Rectal smooth muscle tissue (tissue), 1 donor: ENCODE data around the gene LENEP.
"Not testable (repeated sequence)": the region's sequence is repeated elsewhere in the genome, so short reads cannot be mapped to it uniquely, and the experiment has no call there.

Experiments used
- H3K27ac ChIP-seq: one replicate; pipeline ENCODE4 v1.7.0; 2013; ENCODE audit warnings: low read depth, low read length, inconsistent platforms
- H3K27me3 ChIP-seq: one replicate; pipeline ENCODE4 v1.7.0; 2013; ENCODE audit warnings: low read length; ENCODE audit not compliant: control insufficient read depth, insufficient read depth
- H3K36me3 ChIP-seq: one replicate; pipeline ENCODE4 v1.7.0; 2013; ENCODE audit warnings: low read length; ENCODE audit not compliant: control insufficient read depth, insufficient read depth
- H3K4me1 ChIP-seq: one replicate; pipeline ENCODE4 v1.7.0; 2013; ENCODE audit warnings: low read length; ENCODE audit not compliant: control insufficient read depth, insufficient read depth
- H3K4me3 ChIP-seq: one replicate; pipeline ENCODE4 v1.7.0; 2013; ENCODE audit warnings: low read length
- H3K9ac ChIP-seq: one replicate; pipeline ENCODE4 v1.7.0; 2013; ENCODE audit warnings: low read length

Gene LENEP

GRCh38 chr1:154972517-154973343 is 20.7 kb upstream of the LENEP start:
- Histone ChIP-seq H3K36me3 (peaks cover 9% of the 10 kb centered on the region), H3K27me3 (no peaks in the 10 kb centered on the region), H3K9ac (peak overlapping the region; percentile 51), H3K4me3 (peak overlapping the region; percentile 88), H3K27ac (peak overlapping the region; percentile 98), H3K4me1 (peaks cover 28% of the 10 kb centered on the region)

GRCh38 chr1:154973344-154974101 is 19.9 kb upstream of the LENEP start:
- Histone ChIP-seq H3K4me1 (peaks cover 28% of the 10 kb centered on the region), H3K27ac (peak overlapping the region; percentile 98), H3K36me3 (peaks cover 2% of the 10 kb centered on the region), H3K27me3 (no peaks in the 10 kb centered on the region), H3K4me3 (peak overlapping the region; percentile 88), H3K9ac (peak overlapping the region; percentile 92)

- Histone ChIP-seq H3K4me3 (peak within 1 kb of the TSS; percentile 88), H3K27me3 (no peaks in the 10 kb centered on the region), H3K36me3 (peaks cover 2% of the 10 kb centered on the region), H3K27ac (peak within 1 kb of the TSS; percentile 98), H3K4me1 (peaks cover 28% of the 10 kb centered on the region), H3K9ac (peak within 1 kb of the TSS; percentile 92)
Observed at GRCh38 chr1:154974102-154974807, 19.1 kb upstream of the LENEP start, which contains the start of gene CKS1B. Gene CKS1B, plus strand, starts transcription at chr1:154974681. Its CDS starts 65 bp downstream, at chr1:154974746.

GRCh38 chr1:154974808-154975408 is 18.5 kb upstream of the LENEP start:
- Histone ChIP-seq H3K27me3 (no peaks in the 10 kb centered on the region), H3K27ac (peak overlapping the region; percentile 93), H3K9ac (peak overlapping the region; percentile 77), H3K4me3 (peak overlapping the region; percentile 75), H3K36me3 (no peaks in the 10 kb centered on the region), H3K4me1 (peaks cover 25% of the 10 kb centered on the region)

- H3K4me3 ChIP-seq: peak overlapping the region; percentile 75
- H3K36me3 ChIP-seq: no peaks in the 10 kb centered on the region
- peak overlapping the region; percentile 77 for H3K9ac ChIP-seq
- H3K27me3 ChIP-seq: no peaks in the 10 kb centered on the region
- peaks cover 21% of the 10 kb centered on the region for H3K4me1 ChIP-seq
- peak overlapping the region; percentile 93 for H3K27ac ChIP-seq
Observed at GRCh38 chr1:154975409-154976059, 17.9 kb upstream of the LENEP start.

- H3K27ac ChIP-seq, H3K4me3 ChIP-seq, H3K36me3 ChIP-seq, H3K9ac ChIP-seq, H3K27me3 ChIP-seq: not testable (repeated sequence)
- H3K4me1 ChIP-seq: peaks cover 11% of the 10 kb centered on the region
Observed at GRCh38 chr1:154977762-154978161, 15.6 kb upstream of the LENEP start.

- H3K4me3 ChIP-seq: no peak overlapping the region
- no peaks in the 10 kb centered on the region for H3K27me3 ChIP-seq
- H3K27ac ChIP-seq: no peak overlapping the region
- H3K36me3 ChIP-seq: no peaks in the 10 kb centered on the region
- no peak overlapping the region for H3K9ac ChIP-seq
- peaks cover 6% of the 10 kb centered on the region for H3K4me1 ChIP-seq
Observed at GRCh38 chr1:154978360-154978759, 15.0 kb upstream of the LENEP start.

GRCh38 chr1:154982341-154982740 is 11.0 kb upstream of the LENEP start:
- peak overlapping the region; percentile 72 for H3K4me3 ChIP-seq
- H3K36me3 ChIP-seq: no peaks in the 10 kb centered on the region
- H3K27ac ChIP-seq: no peak overlapping the region
- peaks cover 6% of the 10 kb centered on the region for H3K4me1 ChIP-seq
- no peaks in the 10 kb centered on the region for H3K27me3 ChIP-seq
- H3K9ac ChIP-seq: no peak overlapping the region

GRCh38 chr1:154982897-154983648 is 10.3 kb upstream of the LENEP start, which contains the start of gene FLAD1:
Gene FLAD1, plus strand, starts transcription at chr1:154983344. Its CDS starts 351 bp downstream, at chr1:154983695.
- H3K9ac ChIP-seq: peak within 1 kb of the TSS; percentile 20
- H3K4me1 ChIP-seq: peaks cover 6% of the 10 kb centered on the region
- H3K27me3 ChIP-seq: no peaks in the 10 kb centered on the region
- peak within 1 kb of the TSS; percentile 8 for H3K27ac ChIP-seq
- peaks cover 3% of the 10 kb centered on the region for H3K36me3 ChIP-seq
- peak within 1 kb of the TSS; percentile 78 for H3K4me3 ChIP-seq

GRCh38 chr1:154983776-154984466 is 9.5 kb upstream of the LENEP start:
- Histone ChIP-seq H3K36me3 (peaks cover 4% of the 10 kb centered on the region), H3K27ac (peak overlapping the region; percentile 8), H3K4me3 (peak overlapping the region; percentile 78), H3K4me1 (peaks cover 6% of the 10 kb centered on the region), H3K9ac (no peak overlapping the region), H3K27me3 (no peaks in the 10 kb centered on the region)
